ENCODE data around the gene CSF1.

DNA sequence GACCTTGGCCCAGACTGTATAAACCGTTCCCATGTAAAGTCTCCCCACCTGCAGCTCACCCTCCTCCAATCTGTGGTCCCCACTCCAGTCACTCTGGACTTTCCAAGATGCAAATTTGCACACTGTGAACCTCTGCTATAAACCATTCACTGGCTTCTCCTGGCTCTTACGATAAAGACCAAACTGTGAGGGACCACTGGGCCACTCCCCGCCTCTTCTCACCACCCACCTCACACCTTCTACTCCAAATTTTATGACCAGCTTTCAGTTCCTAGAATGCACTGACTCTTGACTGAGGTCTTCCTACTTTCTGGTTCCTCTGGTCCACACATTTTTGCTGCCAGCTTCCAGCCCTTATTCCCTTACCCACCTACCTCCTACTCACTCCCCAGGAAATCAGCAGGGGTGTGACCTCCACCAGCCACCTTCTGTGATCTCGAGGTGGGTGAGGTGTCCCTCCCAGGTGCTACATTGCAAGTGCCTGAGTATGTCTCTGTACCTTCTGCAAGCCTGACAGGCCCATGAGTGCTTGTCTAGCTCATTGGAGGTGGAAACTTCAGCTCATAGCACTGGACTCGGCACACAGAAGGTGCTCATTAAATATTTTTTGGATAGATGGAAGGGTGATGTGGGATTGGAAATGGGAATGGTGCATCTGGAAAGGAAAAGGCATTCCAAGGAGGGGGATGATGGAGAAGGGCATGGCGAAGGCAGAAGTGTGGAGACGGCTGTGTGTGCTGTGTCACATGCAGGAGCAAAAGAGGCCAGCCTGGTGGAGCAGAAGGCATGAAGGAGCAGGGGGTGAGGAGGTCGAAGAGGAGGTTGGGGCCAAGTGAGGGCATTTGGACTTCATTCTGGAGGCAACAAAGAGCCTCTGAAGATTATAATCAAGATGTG, 15.6 kb upstream of the CSF1 start:
- TF ChIP-seq POLR2A (IDR thresholded peaks at IDR 0.05; ENCODE audit: low read depth, low read length) (no peak), GATA2 (IDR thresholded peaks at IDR 0.05; ENCODE audit: insufficient read depth, insufficient read length, low read depth, low read length) (no peak)
- TF ChIP-seq, protein P1, sequence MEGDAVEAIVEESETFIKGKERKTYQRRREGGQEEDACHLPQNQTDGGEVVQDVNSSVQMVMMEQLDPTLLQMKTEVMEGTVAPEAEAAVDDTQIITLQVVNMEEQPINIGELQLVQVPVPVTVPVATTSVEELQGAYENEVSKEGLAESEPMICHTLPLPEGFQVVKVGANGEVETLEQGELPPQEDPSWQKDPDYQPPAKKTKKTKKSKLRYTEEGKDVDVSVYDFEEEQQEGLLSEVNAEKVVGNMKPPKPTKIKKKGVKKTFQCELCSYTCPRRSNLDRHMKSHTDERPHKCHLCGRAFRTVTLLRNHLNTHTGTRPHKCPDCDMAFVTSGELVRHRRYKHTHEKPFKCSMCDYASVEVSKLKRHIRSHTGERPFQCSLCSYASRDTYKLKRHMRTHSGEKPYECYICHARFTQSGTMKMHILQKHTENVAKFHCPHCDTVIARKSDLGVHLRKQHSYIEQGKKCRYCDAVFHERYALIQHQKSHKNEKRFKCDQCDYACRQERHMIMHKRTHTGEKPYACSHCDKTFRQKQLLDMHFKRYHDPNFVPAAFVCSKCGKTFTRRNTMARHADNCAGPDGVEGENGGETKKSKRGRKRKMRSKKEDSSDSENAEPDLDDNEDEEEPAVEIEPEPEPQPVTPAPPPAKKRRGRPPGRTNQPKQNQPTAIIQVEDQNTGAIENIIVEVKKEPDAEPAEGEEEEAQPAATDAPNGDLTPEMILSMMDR (IDR thresholded peaks at IDR 0.05; ENCODE audit: extremely low read depth in 1 of 2, insufficient read depth in 1 of 2, low read depth in 1 of 2, low read length in 2 of 2), result no peak
